ENCODE results near the gene ADAM19.

The ADAM19 gene

DNA sequence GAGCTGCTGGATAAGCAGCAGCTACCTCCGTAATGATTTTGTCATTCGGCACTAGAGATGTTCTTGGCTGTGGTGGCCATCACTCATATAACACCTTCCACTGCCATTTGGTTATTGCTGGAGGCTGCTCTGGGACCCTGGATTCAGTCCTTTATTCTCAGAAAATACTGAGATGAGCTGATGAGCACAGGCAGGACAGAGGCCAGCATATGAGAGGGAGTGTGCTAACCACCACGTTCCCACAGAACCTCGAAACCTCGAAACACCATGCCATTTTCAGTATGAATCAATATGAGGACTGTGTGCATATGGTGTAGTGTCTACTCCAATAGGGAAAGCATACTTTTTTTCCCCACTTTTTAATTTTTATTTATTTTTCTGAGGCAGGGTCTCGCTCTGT is 56.6 kb downstream of the ADAM19 start:
- DNase-seq (ENCODE audit: low read depth in 3 of 3) = no peak

- DNase-seq (ENCODE audit: low read depth in 3 of 3) = no peak
These were observed 58.8 kb downstream of the ADAM19 start for GRCh38 chr5:157516626-157517325.

DNA sequence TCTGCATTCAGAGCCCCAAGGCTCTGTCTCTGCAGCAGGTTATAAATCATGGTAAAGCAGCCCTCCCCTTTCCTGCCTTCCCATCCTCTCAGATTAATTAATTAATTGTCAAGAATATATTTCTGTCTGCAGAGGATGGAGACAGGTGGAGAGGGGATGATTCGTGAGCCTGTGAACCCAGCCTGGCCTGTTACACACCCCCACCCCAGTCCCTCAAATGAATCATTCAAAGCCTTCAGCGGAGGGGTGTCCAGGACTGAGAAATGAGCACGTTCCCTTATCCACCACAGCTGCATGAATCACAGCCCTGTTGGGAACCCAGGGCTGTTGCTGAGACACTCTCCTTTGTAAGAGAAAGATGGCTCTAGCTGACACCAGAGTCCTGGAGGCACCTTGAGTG is 59.6 kb downstream of the ADAM19 start:
- DNase-seq (ENCODE audit: low read depth in 3 of 3) = no peak

GRCh38 chr5:157514974-157515373 is 60.6 kb downstream of the ADAM19 start:
- no peak for DNase-seq (ENCODE audit: low read depth in 3 of 3)

- no peak for DNase-seq (ENCODE audit: low read depth in 3 of 3)
These were observed 62.4 kb downstream of the ADAM19 start for GRCh38 chr5:157513182-157513581.

DNA sequence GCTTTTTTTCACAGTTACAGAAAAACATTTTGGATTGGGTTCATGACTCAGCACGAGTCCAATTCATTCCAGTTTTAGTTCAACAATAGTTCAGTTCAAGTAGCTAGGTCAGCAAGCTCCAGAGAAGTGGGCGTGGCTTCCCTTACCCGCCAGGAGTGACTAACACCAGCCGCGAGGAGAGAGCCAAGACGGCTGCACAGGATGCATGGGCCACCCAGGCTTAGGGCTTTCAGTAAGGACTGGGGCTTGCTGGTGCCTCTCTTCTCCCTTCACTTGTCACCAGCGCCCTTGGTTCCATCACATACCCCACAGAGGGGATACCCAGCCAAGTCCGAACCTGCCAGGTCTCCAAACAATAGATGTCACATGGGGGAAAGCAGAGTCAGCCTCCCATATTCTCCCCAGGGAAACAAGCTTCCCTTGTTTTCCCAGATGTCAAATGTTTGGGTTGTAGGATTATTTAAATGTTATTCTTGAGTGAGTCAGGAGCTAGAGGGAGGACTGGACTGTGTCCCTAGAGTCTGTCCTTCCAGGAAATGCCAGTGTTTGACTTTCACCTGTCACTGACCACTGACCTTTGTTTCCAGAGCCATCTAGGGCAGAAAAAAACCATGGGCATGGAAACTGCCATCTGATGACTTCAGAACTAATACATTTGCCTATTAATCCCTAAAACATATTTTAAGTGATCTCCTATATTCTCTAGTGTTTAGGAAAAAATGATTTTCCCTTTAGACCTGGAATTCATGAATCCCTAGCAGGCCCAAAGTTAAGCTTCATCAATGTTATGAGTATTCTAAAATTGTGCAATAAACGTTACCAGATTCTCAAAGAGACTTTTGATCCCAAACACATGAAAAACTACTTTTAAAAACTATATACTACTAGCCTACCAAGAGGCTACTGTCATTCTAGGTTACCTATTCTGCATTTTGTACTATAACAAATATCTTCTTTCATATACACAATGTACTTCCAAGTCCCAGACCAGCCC is 63.6 kb downstream of the ADAM19 start:
- DNase-seq (ENCODE audit: low read depth in 3 of 3) = no peak

GRCh38 chr5:157510682-157511081 is 64.9 kb downstream of the ADAM19 start:
- no peak for DNase-seq (ENCODE audit: low read depth in 3 of 3)

GRCh38 chr5:157509587-157509986 is 66.0 kb downstream of the ADAM19 start:
- DNase-seq (ENCODE audit: low read depth in 3 of 3) = no peak

GRCh38 chr5:157509093-157509492 is 66.5 kb downstream of the ADAM19 start:
- DNase-seq (ENCODE audit: low read depth in 3 of 3) = no peak

DNA sequence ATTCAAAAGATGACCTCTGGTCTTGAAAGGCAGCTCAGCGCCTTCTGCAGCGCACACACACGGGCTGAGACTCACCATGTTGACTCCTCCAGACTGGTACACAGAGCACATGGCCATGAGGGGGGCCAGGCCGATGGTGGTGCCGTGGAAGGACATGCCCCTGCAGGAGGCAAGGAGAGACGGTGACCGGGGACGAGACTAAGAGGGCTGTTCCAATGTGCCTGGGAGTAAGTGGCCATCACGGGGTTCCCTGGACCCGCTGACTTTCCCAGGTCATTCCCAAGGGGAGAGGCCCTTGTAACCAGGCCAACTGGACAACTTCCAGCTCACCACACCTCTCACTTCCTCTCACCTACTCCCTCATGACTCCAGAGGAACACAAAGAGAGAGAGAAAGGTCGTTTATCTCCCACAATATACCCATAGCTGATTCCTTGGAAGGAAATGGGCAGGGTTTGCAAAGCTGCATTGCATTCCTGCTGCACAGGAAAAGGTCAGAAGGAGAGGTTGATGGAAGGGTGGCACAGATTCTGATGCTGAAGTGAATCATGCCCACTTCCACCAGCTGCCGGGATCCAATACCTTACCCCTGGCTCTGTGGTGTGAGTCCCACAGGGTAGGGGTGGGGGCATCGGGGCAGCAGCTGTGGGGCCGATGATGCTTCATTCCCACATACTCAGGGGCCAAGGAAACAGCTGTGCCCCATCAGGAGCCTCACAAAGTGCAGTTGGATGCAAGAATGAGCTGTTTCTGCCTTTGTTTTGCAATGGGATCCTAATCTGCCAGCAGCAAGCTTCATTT is 68.4 kb downstream of the ADAM19 start:
- no peak for DNase-seq (ENCODE audit: low read depth in 3 of 3)

DNA sequence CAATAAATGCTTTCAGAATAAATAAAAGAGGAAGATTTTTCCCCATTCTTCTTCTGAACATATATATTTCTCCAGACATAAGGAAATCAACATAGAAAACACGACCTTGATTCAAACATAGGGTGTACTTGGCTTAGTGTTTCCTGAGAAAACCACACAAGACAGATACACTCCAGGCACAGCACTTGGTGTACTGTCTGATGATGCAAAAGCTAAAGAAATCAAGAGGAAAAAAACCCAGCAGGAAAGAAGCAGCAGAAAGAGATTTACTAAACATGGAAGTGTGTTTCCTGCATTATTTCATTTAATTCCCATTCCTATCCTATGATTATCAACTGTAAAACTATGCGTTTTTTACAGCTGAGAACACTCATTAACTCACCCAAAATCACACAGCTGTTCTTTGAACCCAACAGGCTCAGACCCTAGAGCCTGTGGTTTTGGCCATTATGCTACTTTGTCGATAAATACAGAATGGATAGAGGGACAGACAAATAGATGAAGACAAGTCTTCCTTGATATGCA is 69.4 kb downstream of the ADAM19 start:
- no peak for DNase-seq (ENCODE audit: low read depth in 3 of 3)

DNA sequence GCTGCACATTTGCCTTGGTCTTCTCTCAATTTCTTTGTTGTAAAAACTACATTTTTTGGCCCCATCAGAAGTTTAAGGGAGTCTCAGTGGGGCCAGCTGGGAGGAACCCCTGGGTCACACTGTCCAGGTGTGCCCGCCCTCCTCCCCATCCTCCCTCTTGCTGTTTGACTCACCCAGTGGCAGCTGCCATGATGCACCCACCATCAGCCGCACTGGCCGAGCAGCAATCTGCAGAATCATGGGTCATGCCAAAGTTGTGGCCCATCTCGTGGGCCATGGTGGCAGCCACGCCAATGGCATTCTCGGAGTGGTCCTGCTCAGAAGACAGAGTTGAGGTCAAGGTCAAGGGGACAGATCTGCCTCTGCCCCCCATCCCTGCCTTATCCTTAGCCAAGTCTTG is 70.1 kb downstream of the ADAM19 start:
- no peak for DNase-seq (ENCODE audit: low read depth in 3 of 3)

DNA sequence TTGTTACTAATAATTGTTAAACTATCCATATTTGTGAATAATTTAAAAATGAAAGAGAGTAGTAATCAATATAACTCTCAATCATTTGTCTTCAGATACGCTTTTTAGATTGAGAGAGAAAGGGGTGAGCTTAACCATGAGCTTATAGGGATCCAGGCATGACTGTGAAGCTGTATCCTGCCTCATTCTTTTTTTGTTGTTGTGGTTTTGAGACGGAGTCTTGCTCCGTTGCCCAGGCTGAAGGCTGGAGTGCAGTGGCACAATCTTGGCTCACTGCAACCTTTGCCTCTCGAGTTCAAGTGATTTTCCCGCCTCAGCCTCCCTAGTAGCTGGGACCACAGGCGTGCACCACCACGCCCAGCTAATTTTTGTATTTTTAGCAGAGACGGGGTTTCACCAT is 71.5 kb downstream of the ADAM19 start:
- DNase-seq (ENCODE audit: low read depth in 3 of 3) = no peak

- no peak for DNase-seq (ENCODE audit: low read depth in 3 of 3)
These were observed 73.4 kb downstream of the ADAM19 start for GRCh38 chr5:157502143-157502647.

DNA sequence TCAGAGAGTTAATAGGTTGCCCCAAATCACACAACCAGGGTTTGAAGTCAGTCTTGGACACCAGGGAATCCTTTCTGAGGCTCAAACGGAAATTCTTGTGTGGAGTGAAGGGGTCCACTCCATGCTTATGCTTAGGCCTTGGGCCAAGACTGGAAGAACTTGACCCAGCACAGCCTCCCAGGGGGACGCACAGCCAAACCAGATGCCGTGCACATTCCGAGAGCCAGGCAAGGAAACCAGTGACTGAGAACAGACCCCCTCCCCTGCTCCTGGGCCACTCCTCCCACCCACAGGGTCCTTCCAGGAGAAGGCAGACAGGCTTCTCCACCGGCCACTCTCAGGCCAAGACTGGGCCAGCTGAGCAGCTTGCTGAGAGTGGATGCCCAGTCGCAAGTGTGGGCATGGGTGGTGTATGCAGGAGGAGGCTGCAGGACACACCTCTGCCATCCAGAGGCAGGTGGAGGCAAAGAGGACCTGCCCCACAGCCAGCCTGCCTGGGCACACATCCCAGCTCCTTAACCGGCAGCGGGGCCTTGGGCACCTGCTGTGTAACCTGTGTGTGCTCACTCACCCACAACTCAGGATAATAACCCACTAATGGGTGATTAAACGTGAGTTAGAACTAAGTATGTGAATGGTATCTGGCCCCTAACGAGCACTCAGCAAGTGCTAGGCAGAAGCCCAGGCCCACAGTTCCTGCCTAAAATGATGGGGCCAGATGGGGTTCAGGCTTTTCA is 77.5 kb downstream of the ADAM19 start:
- DNase-seq (ENCODE audit: low read depth in 3 of 3) = no peak

DNA sequence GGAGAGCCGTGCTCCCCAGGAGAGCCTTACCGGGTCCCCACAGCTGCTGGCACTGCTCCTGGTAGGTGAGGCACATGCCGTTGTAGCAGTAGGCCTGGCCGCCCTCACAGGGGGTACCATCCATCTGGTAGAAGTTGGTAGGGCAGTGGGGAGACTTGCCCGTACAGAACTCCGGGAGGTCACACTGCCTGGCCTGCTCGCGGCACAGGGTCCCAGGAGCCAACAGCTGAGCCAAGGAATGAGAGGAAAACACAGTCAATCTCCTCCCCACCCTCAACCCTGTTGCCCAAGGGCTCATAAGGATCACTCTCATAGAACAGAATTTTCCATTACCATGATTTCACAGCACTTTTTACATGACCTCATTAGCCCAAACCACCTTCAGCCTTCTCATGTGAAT is 78.7 kb downstream of the ADAM19 start:
- no peak for DNase-seq (ENCODE audit: low read depth in 3 of 3)

GRCh38 chr5:157494178-157494832 is 81.3 kb downstream of the ADAM19 start:
- DNase-seq (ENCODE audit: low read depth in 3 of 3) = no peak

- DNase-seq (ENCODE audit: low read depth in 3 of 3) = no peak
These were observed 82.7 kb downstream of the ADAM19 start for GRCh38 chr5:157492886-157493285.

- DNase-seq (ENCODE audit: low read depth in 3 of 3) = no peak
These were observed 84.0 kb downstream of the ADAM19 start for GRCh38 chr5:157491471-157491995.

GRCh38 chr5:157487358-157487757 is 88.2 kb downstream of the ADAM19 start:
- no peak for DNase-seq (ENCODE audit: low read depth in 3 of 3)
